Muscle of leg (tissue), 11 donors: ENCODE data around the gene KRT35. TPM values are rescaled to one million over a fixed set of nuclear protein-coding genes. Genes with fewer than 3 reads are reported as not detected.

Source experiments
- DNase-seq: peaks from one replicate; pipeline ENCODE4 v3.0.0; 2013
- H3K27ac ChIP-seq: one replicate; pipeline ENCODE4 v1.5.1; 2013; ENCODE audit warnings: mild to moderate bottlenecking, low read length, control low read depth
- H3K27me3 ChIP-seq: one replicate; pipeline ENCODE4 v1.6.1; 2013; ENCODE audit warnings: low read length; ENCODE audit not compliant: control insufficient read depth, insufficient read depth
- H3K36me3 ChIP-seq: one replicate; pipeline ENCODE4 v1.6.1; 2013; ENCODE audit warnings: low read length; ENCODE audit not compliant: control insufficient read depth, insufficient read depth
- H3K4me1 ChIP-seq: one replicate; pipeline ENCODE4 v1.6.1; 2013; ENCODE audit warnings: low read length; ENCODE audit not compliant: control insufficient read depth, insufficient read depth
- H3K4me3 ChIP-seq: one replicate; pipeline ENCODE4 v1.5.1; 2013; ENCODE audit warnings: low read length, control low read depth
- H3K9me3 ChIP-seq: replicated peaks from 2 replicates; pipeline ENCODE4 v1.6.1; 2013; ENCODE audit warnings: low read depth, low read length; ENCODE audit not compliant: control insufficient read depth
- WGBS: methylation state at CpG from one replicate; pipeline ENCODE4 v1.1.5; 2013; ENCODE audit warnings: missing lambda C conversion rate; ENCODE audit not compliant: insufficient coverage; 5-methylcytosine and 5-hydroxymethylcytosine counted together
- polyA plus RNA-seq, 8 donors: library from polyadenylated mRNA; unstranded; fragments of 120-200 nt; gene quantifications; one replicate each; pipeline versions ENCODE4 v1.2.1 to v1.2.3, GENCODE V29; 2013; ENCODE audit warnings: inconsistent platforms in 1 of 8, low replicate concordance in 1 of 8; ENCODE audit not compliant: insufficient read length in 8 of 8, insufficient read depth in 1 of 8
- total RNA-seq: library from RNA; stranded (reverse); fragments of 120-200 nt; gene quantifications from one replicate; pipeline ENCODE4 v1.2.4, GENCODE V29; 2013

Gene KRT35
- total and polyA plus RNA-seq, 9 donors, result 0.08 TPM; not detected in 8

DNA sequence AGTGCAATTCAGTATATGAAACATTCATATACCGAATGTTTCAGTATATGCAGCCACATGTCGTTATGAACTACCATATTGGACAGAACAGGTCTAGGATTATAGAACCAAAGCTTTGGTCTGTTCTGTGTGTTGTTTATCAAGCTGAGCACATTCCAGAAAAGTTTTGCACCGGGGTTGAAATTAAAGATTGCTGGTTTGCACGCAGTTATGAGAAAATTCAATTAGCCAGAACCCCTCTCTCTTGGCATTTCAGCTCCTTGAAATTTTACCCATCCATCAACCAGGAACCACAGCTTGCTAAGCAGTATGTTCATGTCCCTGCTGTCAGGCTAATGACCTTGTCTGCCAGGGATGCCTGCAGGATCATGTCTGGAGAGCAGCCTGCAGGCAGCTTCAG is 23.3 kb downstream of the KRT35 start:
- no CpG with 5 or more reads among the region's 4 CpGs for WGBS
- Histone ChIP-seq H3K4me3 (no peak overlapping the region), H3K9me3 (no peaks in the 10 kb centered on the region), H3K4me1 (no peaks in the 10 kb centered on the region), H3K36me3 (no peaks in the 10 kb centered on the region), H3K27ac (no peak overlapping the region), H3K27me3 (peaks cover 6% of the 10 kb centered on the region)
- no peak for DNase-seq

- no peaks in the 10 kb centered on the region for H3K4me1 ChIP-seq
- no peak overlapping the region for H3K27ac ChIP-seq
- no CpG with 5 or more reads among the region's 3 CpGs for WGBS
- no peak overlapping the region for H3K4me3 ChIP-seq
- no peaks in the 10 kb centered on the region for H3K9me3 ChIP-seq
- DNase-seq, result no peak
- peaks cover 6% of the 10 kb centered on the region for H3K27me3 ChIP-seq
- no peaks in the 10 kb centered on the region for H3K36me3 ChIP-seq
Measured at GRCh38 chr17:41456204-41456603, 24.7 kb downstream of the KRT35 start.

GRCh38 chr17:41455236-41455635 is 25.7 kb downstream of the KRT35 start:
- Histone ChIP-seq H3K36me3 (no peaks in the 10 kb centered on the region), H3K27ac (no peak overlapping the region), H3K4me1 (no peaks in the 10 kb centered on the region), H3K9me3 (no peaks in the 10 kb centered on the region), H3K4me3 (no peak overlapping the region), H3K27me3 (peaks cover 11% of the 10 kb centered on the region)
- DNase-seq, result no peak
- WGBS, result no CpG with 5 or more reads among the region's 1 CpG

DNA sequence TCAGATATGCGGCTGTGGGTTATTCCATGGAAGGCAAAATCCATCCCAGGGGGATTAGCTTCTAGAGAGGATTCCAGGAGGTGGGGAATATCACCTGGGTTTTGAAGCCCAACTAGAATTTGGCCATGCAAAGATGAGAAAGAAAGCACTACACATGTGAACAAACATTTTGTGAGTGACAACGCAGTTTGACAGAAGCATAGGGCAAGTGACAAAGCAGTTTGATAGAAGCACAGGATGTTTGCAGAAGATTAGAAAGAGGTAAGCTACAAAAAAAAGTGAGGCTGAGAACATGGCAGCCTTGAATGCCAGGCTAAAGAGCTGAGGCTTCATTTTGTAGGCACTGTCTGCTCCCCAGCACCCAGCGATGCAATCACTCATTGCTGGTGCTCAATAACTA is 27.9 kb downstream of the KRT35 start:
- no peak overlapping the region for H3K27ac ChIP-seq
- H3K4me3 ChIP-seq, result no peak overlapping the region
- H3K9me3 ChIP-seq, result no peaks in the 10 kb centered on the region
- H3K4me1 ChIP-seq, result no peaks in the 10 kb centered on the region
- DNase-seq, result no peak
- H3K27me3 ChIP-seq, result peaks cover 11% of the 10 kb centered on the region
- no peaks in the 10 kb centered on the region for H3K36me3 ChIP-seq
- WGBS, result 100% methylated on average over 1 of the region's 3 CpGs

DNA sequence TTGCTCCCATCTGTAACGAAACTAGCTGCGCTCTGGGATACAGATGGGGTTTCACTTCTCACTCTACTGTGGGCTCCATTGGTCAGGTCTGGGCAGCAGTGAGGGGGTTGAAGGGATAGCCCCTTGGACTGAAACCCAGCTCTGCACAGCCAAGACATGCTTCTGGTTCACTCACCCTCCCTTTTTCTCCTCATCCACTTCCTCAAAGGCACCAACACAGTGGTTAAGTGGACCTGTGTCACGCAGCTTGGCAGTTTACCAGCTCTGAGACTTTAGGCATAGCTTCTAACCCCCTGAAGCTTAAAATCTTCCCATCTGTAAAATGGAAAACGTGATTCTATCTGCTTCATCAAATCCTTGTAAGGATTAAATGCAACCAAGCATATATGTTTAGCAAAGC is 28.7 kb downstream of the KRT35 start:
- H3K36me3 ChIP-seq, result no peaks in the 10 kb centered on the region
- H3K4me3 ChIP-seq, result no peak overlapping the region
- H3K4me1 ChIP-seq, result no peaks in the 10 kb centered on the region
- H3K27me3 ChIP-seq, result peaks cover 11% of the 10 kb centered on the region
- no CpG with 5 or more reads among the region's 4 CpGs for WGBS
- no peaks in the 10 kb centered on the region for H3K9me3 ChIP-seq
- H3K27ac ChIP-seq, result no peak overlapping the region
- DNase-seq, result no peak

DNA sequence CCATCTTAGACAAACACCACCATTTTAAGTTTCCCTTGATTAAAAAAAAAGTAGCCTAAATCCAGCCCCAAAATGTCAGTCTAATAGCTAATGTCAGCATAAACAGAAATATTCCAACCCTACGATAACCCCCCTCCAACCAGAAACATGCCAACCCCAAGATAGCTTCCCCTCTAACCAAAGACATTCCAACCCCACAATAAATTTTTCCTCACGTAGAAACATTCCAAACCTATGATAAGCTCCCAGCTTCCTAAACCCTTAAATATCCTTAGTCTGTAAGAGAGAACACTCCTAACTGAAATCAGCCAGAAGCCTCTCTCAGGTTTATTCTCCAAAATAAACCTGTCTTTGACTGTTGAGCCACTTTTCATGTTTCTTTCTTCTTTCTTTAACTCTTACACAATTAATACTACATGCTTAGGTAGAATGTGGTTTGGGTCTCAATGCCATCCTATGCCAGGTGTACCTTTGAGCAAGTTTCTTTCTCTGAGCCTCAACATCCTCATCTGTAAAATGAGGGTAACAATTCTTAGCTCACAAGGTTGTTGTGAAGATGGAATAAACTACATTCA is 29.7 kb downstream of the KRT35 start:
- Histone ChIP-seq H3K36me3 (no peaks in the 10 kb centered on the region), H3K27ac (no peak overlapping the region), H3K27me3 (peaks cover 11% of the 10 kb centered on the region), H3K4me1 (no peaks in the 10 kb centered on the region), H3K4me3 (no peak overlapping the region), H3K9me3 (no peaks in the 10 kb centered on the region)
- WGBS, result no CpG with 5 or more reads among the region's 2 CpGs
- no peak for DNase-seq

GRCh38 chr17:41449008-41449407 is 31.9 kb downstream of the KRT35 start:
- Histone ChIP-seq H3K27me3 (peaks cover 18% of the 10 kb centered on the region), H3K4me1 (no peaks in the 10 kb centered on the region), H3K27ac (no peak overlapping the region), H3K4me3 (no peak overlapping the region), H3K9me3 (no peaks in the 10 kb centered on the region), H3K36me3 (no peaks in the 10 kb centered on the region)
- DNase-seq, result no peak
- WGBS, result 78% methylated on average over 6 of the region's 6 CpGs

DNA sequence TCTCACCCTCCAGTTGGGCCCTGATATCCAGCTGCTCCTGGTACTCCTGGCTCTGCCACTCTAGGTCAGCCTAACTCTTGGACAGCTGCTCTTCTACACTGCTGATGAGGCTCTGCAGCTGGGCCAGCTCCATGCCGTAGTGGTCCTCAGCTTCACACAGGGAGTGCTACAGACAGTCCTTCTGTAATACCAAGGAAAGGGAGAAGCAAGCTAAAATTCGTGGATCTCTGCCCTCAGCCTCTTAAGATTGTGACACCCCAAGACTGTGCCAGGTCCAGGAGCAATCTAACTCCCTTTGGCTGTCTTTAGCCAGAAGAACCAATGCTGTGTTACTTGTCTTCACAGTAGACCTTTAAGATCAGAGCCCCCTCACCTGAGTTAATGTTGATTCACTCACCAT is 32.4 kb downstream of the KRT35 start:
- H3K4me3 ChIP-seq, result no peak overlapping the region
- no peak for DNase-seq
- peaks cover 14% of the 10 kb centered on the region for H3K27me3 ChIP-seq
- no peaks in the 10 kb centered on the region for H3K36me3 ChIP-seq
- no peak overlapping the region for H3K27ac ChIP-seq
- H3K4me1 ChIP-seq, result no peaks in the 10 kb centered on the region
- H3K9me3 ChIP-seq, result no peaks in the 10 kb centered on the region
- WGBS, result 40% methylated on average over 2 of the region's 2 CpGs

GRCh38 chr17:41446806-41447205 is 34.1 kb downstream of the KRT35 start:
- Histone ChIP-seq H3K36me3 (no peaks in the 10 kb centered on the region), H3K4me1 (no peaks in the 10 kb centered on the region), H3K4me3 (no peak overlapping the region), H3K9me3 (no peaks in the 10 kb centered on the region), H3K27me3 (peaks cover 12% of the 10 kb centered on the region), H3K27ac (no peak overlapping the region)
- no CpG with 5 or more reads among the region's 2 CpGs for WGBS
- DNase-seq, result no peak

GRCh38 chr17:41444640-41445039 is 36.3 kb downstream of the KRT35 start:
- H3K27me3 ChIP-seq, result peaks cover 8% of the 10 kb centered on the region
- H3K9me3 ChIP-seq, result no peaks in the 10 kb centered on the region
- H3K27ac ChIP-seq, result no peak overlapping the region
- H3K4me3 ChIP-seq, result no peak overlapping the region
- no CpG with 5 or more reads among the region's 3 CpGs for WGBS
- no peaks in the 10 kb centered on the region for H3K36me3 ChIP-seq
- DNase-seq, result no peak
- H3K4me1 ChIP-seq, result no peaks in the 10 kb centered on the region

DNA sequence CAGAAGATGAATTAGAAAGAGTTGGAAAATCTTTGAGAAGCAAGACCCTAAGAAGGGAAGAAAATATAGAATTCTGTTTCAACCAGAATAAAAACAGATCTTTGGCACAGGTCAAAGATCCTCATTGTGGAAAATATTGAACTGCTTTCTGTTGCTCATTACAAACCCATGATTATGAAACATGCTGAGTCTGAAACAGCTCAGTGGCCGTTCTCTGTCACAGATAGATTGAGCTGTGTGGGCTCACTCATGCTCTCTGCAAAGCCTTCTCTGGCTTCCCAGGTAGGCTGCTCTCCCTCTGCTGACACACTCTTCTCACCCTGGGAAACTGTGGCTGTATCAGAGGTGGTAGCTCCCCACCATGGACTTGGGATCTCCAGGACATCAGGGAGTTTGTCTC is 36.8 kb downstream of the KRT35 start:
- 67% methylated on average over 1 of the region's 1 CpG for WGBS
- H3K4me3 ChIP-seq, result no peak overlapping the region
- no peak overlapping the region for H3K27ac ChIP-seq
- H3K36me3 ChIP-seq, result no peaks in the 10 kb centered on the region
- H3K9me3 ChIP-seq, result no peaks in the 10 kb centered on the region
- peaks cover 8% of the 10 kb centered on the region for H3K27me3 ChIP-seq
- DNase-seq, result no peak
- H3K4me1 ChIP-seq, result no peaks in the 10 kb centered on the region
